NCI-H187 (cell line): ENCODE data around the gene CPA2.
"Not testable (repeated sequence)": the region's sequence is repeated elsewhere in the genome, so short reads cannot be mapped to it uniquely, and the experiment has no call there.

Experiments used
- DNase-seq, 2 experiments: peaks; one replicate each; lab custom pipeline; 2025; lab: John Stamatoyannopoulos, UW

Gene CPA2

GRCh38 chr7:130266258-130266960, at the start of gene CPA2:
Gene CPA2 (plus strand): TSS chr7:130266863. CDS start chr7:130266882, 19 bp downstream.
- no peak for DNase-seq

GRCh38 chr7:130218806-130219620, 47.6 kb upstream of the CPA2 start:
- DNase-seq: no peak

- DNase-seq: no peak
Observed at GRCh38 chr7:130219871-130220270, 46.8 kb upstream of the CPA2 start.

GRCh38 chr7:130221746-130222145, 44.9 kb upstream of the CPA2 start:
- no peak for DNase-seq

GRCh38 chr7:130223646-130224045, 43.0 kb upstream of the CPA2 start:
- DNase-seq: no peak

GRCh38 chr7:130224210-130224609, 42.5 kb upstream of the CPA2 start:
- DNase-seq: no peak

GRCh38 chr7:130224923-130225322, 41.7 kb upstream of the CPA2 start:
- DNase-seq: not testable (repeated sequence)

GRCh38 chr7:130226333-130226732, 40.3 kb upstream of the CPA2 start:
- DNase-seq: no peak

- DNase-seq: no peak
Observed at GRCh38 chr7:130227883-130228575, 38.6 kb upstream of the CPA2 start.

- no peak for DNase-seq
Observed at GRCh38 chr7:130228840-130229502, 37.7 kb upstream of the CPA2 start.

- DNase-seq: not testable (repeated sequence)
Observed at GRCh38 chr7:130229981-130230380, 36.7 kb upstream of the CPA2 start.

- DNase-seq: no peak
Observed at GRCh38 chr7:130231792-130232191, 34.9 kb upstream of the CPA2 start.

GRCh38 chr7:130232209-130232608, 34.5 kb upstream of the CPA2 start:
- no peak for DNase-seq

GRCh38 chr7:130234078-130234477, 32.6 kb upstream of the CPA2 start:
- no peak for DNase-seq

- not testable (repeated sequence) for DNase-seq
Observed at GRCh38 chr7:130236361-130236760, 30.3 kb upstream of the CPA2 start.

GRCh38 chr7:130240240-130240639, 26.4 kb upstream of the CPA2 start:
- no peak for DNase-seq

GRCh38 chr7:130242198-130243014, 24.3 kb upstream of the CPA2 start:
- DNase-seq: peak; percentile 62 to 78

GRCh38 chr7:130243486-130243885, 23.2 kb upstream of the CPA2 start:
- DNase-seq: not testable (repeated sequence)

- not testable (repeated sequence) for DNase-seq
Observed at GRCh38 chr7:130246491-130246890, 20.2 kb upstream of the CPA2 start.

- not testable (repeated sequence) for DNase-seq
Observed at GRCh38 chr7:130248842-130249241, 17.8 kb upstream of the CPA2 start.

GRCh38 chr7:130249626-130250025, 17.0 kb upstream of the CPA2 start:
- DNase-seq: not testable (repeated sequence)
